Measurements from ENCODE around the gene ZBTB1.
"Not testable (repeated sequence)": the region's sequence is repeated elsewhere in the genome, so short reads cannot be mapped to it uniquely, and the experiment has no call there.

The ZBTB1 gene

GRCh38 chr14:64500088-64500487 is 4.5 kb upstream of the ZBTB1 start:
- no peak for DNase-seq

- peak; percentile 15 for DNase-seq
These were observed 3.0 kb upstream of the ZBTB1 start for GRCh38 chr14:64501411-64502171.

GRCh38 chr14:64502456-64502855 is 2.1 kb upstream of the ZBTB1 start:
- no peak for DNase-seq

GRCh38 chr14:64502887-64503433 is 1.6 kb upstream of the ZBTB1 start:
- DNase-seq, result no peak

GRCh38 chr14:64503434-64504309 is 898 bp upstream of the ZBTB1 start, which contains the start of gene ZBTB25:
ZBTB25 (minus strand) TSS chr14:64503838; CDS start chr14:64490533, 13,305 bp downstream.
- peak; percentile 83 for DNase-seq

- DNase-seq, result peak; percentile 85
These were observed 576 bp downstream of the ZBTB1 start for GRCh38 chr14:64504897-64505794.

GRCh38 chr14:64506721-64507120 is 2.2 kb downstream of the ZBTB1 start:
- peak; percentile 30 for DNase-seq

DNA sequence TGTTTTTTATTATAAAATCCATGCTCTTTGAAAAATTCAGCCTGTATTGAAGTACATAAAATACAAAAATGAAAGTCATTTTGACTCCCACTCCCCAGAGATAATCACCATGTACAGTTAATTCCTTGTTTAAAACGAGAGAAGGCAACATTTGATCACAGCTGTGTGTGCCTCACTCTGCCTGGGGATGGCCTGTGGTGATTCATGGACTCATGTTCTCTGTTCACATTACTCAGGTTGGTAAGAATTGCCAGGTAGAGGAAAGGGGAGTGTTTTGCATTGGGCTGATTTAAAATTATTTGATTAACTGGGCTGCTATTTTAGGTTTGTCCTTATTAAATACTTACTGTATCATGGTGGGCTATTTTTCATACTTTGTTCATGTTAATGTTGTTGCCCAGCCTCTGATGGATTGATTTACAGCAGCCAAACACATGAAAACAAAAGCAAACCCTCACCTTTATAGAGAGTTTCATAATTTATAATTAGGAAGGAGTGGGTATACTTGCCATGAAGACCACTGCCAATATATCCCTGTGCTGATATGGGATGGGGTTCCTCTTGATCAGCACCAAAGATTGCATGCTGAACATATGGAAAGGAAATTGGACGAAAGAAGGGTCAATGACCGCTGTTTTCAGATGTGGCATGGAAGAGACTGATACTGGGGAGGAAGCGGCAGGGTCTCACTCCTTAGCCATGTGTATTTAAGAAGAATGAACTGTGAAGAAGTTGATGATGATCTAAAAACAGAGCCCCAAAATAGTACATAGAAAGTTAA is 3.0 kb downstream of the ZBTB1 start:
- no peak for DNase-seq

DNA sequence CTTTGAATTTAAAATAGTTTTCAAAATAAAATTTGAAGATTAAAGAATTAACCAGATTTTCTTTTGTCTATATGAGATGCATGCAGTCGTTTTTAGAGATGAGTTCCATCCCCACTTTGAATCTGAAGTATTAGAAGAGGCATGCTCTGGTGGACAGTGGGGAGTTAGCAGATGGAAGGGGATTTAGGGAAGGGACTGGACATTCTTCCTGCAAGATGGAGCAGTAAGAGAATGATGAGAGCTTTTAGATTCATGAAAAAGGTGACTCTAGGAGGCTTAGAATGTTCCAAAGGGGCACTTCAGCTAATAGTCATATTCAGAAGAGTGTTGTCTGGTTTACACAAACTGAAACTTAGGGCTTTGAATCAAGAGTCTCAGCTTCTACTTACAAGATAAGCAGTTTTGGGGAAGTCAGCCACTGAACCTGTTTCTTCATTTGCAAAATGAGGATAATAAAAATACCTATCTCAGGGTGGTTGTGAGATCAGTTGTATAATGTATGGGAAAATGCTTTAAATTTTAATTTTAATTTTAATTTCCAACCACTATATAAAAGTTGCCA is 3.7 kb downstream of the ZBTB1 start:
- DNase-seq, result peak; percentile 56

DNA sequence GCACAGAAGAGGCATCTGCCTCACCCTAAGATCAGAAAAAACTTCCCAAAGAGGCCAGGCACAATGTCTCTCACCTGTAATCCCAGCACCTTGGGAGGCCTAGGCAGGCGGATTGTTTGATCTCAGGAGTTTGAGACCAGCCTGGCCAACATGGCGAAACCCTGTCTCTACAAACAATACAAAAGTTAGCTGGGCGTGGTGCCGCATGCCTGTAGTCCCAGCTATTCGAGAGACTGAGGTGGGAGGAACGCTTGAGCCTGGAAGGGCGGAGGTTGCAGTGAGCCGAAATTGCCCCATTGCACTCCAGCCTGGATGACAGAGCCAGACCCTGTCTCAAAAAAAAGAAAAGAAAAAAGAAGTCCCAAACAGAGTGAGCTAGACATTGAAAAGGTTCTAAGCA is 4.5 kb downstream of the ZBTB1 start:
- no peak for DNase-seq

DNA sequence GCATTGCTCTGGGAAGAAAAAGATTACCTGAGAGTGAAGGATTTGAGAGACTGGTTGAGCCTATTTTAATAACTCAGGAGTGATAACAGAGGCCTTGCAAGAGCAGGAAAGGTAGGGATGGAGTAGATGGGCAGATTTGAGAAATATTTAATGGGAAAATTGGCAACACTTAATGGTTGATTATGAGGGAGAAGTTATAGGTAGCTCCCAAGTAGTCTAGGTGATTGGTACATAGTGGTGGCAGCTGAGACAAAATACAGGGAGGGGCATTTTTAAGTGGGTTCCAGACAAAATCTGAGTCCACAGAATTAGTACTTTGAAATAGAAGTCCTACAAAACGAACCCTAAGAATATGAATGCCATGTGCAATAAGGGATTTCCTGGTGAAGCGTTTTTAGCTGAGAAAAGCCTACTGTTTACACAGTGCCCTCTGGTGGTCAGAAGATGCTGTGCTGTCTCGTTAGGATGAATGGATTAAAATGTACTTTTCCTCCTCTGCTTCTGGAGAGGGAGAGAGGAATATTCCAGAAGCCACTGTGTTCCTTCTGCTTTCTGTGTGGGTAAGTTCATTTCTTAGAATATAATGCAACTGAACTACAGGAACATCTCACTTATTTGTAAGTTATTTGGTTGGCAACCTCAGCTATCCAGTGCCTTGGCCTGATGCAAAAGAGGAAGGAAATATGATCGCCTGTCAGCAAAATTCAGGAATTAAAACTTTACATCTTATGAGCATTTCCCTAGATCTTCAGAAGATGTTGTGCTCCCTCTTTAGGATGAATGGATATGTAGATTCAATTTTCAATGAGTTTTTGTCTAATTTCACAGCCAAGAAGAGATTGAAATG is 6.5 kb downstream of the ZBTB1 start:
- peak; percentile 82 for DNase-seq

DNA sequence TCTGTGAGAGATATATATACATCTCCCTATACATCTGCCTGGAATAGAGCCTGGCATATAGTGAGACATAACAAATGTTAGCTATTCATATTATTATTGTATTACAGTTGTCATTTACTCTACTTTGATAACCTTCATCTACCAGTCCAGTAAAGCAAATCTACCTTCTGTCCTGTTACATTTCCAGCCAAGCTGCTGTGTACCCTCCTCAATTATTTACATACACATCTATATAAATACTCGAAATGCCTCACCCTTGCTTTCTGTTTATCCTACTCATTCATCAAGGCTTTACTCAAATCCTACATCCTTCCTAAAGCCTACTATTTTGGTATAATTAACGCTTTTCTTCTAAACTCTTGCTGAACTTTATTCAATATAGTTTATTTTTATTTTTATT is 8.7 kb downstream of the ZBTB1 start:
- DNase-seq, result no peak

DNA sequence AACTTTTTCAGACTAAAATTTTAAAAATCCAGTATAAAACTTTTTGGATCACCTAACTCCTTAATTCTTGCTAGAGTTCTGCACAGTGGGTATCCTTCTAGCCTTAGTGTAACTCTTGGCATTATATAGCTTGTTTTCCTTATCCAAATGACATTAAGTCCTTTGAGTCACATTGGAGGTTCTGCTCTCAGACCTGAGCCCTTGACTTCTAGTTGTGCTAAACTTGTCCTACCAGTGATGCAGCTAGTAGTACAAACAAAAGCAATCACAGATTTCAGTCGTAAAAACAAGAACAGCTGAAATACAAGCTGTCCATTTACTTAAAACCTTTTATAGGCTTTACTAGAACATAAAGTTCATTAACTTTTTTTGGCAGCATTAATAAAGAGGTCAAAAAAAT is 10.5 kb downstream of the ZBTB1 start:
- no peak for DNase-seq

DNA sequence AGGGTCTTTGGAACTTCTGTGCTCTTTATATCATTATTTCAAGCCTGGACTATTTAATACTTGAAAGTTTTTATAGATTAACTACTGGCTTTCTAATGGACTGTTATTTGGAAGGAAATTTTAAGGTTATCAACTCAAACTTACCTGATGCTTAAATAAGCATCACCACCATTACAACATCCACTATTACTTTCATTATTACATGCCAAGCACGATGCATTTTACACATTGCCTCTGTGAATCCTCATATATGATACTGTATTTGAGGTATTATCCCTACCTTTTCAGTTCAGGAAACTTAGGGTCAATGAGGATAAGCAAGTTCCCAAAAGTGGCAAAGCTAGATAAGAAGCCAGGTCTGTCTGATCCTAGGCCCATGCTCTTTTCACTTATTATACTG is 12.4 kb downstream of the ZBTB1 start:
- no peak for DNase-seq

DNA sequence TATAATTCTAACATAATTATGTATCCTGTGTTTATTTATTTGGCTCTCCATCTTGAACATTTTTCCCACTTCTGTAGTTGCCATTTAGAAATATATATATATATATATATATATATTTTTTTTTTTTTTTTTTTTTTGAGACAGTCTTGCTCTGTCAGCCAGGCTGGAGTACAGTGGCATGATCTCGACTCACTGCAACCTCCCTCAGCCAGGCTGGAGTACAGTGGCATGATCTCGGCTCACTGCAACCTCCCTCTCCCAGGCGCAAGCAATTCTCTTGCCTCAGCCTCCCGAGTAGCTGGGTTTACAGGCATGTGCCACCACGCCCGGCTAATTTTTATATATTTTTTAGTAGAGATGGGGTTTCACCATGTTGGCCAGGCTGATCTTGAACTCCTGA is 13.1 kb downstream of the ZBTB1 start:
- not testable (repeated sequence) for DNase-seq

- no peak for DNase-seq
These were observed 13.7 kb downstream of the ZBTB1 start for GRCh38 chr14:64518229-64518628.

DNA sequence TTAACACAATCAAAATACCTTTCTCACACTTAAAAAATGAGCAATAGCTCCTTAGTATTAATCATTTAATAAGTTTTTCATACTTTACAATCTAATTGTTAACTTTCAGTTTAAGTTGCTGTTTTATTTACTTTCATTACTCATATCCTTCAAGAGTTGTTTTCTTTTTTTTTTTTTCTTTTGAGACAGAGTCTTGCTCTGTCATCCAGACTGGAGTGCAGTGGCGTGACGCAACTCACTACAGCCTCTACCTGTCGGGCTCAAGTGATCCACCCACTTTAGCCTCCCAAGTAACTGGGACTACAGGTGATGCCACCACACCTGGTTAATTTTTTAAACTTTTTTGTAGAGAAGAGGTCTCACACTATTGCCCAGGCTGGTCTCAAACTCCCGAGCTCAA is 16.1 kb downstream of the ZBTB1 start:
- no peak for DNase-seq

DNA sequence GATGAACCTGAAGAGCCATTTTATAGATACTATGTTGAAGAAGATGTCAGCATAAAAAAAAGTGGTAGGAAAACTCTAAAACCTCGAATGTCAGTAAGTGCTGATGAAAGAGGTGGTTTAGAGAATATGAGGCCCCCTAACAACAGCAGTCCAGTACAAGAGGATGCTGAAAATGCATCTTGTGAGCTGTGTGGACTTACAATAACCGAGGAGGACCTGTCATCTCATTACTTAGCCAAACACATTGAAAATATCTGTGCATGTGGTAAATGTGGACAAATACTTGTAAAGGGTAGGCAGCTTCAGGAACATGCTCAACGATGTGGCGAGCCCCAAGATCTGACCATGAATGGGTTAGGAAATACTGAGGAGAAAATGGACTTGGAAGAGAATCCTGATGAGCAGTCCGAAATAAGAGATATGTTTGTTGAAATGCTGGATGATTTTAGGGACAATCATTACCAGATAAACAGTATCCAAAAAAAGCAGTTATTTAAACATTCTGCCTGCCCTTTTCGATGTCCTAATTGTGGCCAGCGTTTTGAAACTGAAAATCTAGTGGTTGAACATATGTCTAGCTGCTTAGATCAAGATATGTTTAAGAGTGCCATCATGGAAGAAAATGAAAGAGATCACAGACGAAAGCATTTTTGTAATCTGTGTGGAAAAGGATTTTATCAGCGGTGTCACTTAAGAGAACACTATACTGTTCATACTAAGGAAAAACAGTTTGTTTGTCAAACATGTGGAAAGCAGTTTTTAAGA is 18.2 kb downstream of the ZBTB1 start:
- no peak for DNase-seq

DNA sequence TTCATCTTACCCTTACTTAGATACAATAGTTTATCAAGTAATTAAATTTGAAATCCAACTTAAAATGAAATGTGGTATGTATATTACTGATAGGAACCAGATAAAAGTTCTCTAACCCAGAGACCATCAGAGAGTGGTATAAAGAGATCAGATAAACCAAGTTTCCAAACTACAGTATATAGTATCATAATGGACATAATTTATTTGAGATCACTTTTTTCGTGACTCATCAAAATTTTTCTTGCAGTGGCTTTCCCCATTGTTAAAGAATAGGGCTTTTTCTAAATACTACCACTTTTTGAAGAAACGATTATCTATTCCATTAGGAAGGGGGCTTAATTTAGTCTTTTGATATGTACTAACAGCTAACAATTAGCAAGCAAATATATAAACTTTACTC is 20.8 kb downstream of the ZBTB1 start:
- no peak for DNase-seq

GRCh38 chr14:64531567-64531966 is 27.0 kb downstream of the ZBTB1 start:
- no peak for DNase-seq

Data from MV-4-11 (cell line).